Keratinocyte (primary cell): Measurements from ENCODE around the gene SDC1.

Experiments
- EZH2 ChIP-seq: IDR thresholded peaks from one replicate; pipeline ENCODE4 v1.6.1; 2012; ENCODE audit warnings: inconsistent platforms, mild to moderate bottlenecking, low read length, moderate library complexity
- TF ChIP-seq, protein P1 (sequence below), 3 experiments: IDR thresholded peaks in 1 of 3; conservative IDR thresholded peaks in 1 of 3; optimal IDR thresholded peaks in 1 of 3; 2 replicates in 2 of 3; 3 replicates in 1 of 3; pipeline versions ENCODE3 to v1.5.1; 2011; ENCODE audit warnings: low read length in 3 of 3, mild to moderate bottlenecking in 3 of 3, moderate library complexity in 2 of 3, control low read depth in 1 of 3, inconsistent platforms in 1 of 3; ENCODE audit not compliant: insufficient read depth in 2 of 3; ENCODE audit errors: extremely low read depth in 1 of 3

- TF ChIP-seq, protein P1, sequence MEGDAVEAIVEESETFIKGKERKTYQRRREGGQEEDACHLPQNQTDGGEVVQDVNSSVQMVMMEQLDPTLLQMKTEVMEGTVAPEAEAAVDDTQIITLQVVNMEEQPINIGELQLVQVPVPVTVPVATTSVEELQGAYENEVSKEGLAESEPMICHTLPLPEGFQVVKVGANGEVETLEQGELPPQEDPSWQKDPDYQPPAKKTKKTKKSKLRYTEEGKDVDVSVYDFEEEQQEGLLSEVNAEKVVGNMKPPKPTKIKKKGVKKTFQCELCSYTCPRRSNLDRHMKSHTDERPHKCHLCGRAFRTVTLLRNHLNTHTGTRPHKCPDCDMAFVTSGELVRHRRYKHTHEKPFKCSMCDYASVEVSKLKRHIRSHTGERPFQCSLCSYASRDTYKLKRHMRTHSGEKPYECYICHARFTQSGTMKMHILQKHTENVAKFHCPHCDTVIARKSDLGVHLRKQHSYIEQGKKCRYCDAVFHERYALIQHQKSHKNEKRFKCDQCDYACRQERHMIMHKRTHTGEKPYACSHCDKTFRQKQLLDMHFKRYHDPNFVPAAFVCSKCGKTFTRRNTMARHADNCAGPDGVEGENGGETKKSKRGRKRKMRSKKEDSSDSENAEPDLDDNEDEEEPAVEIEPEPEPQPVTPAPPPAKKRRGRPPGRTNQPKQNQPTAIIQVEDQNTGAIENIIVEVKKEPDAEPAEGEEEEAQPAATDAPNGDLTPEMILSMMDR (optimal IDR thresholded peaks at IDR 0.05 in 1 of 3, IDR thresholded peaks at IDR 0.05 in 1 of 3, conservative IDR thresholded peaks at IDR 0.05 in 1 of 3; ENCODE audit: extremely low read depth in 1 of 3, insufficient read depth in 2 of 3, low read length in 3 of 3), result no peak
- TF ChIP-seq EZH2, result no peak
These were observed 36.7 kb downstream of the SDC1 start for GRCh38 chr2:20188201-20188600.
